Renal cortex interstitium (tissue), 11 donors: ENCODE data around the gene EEF2KMT. TPM values are rescaled to one million over a fixed set of nuclear protein-coding genes. Genes with fewer than 3 reads are reported as not detected.
"Not testable (repeated sequence)": the region's sequence is repeated elsewhere in the genome, so short reads cannot be mapped to it uniquely, and the experiment has no call there.

Experiments
- DNase-seq, 11 donors: peaks; one replicate each; pipeline ENCODE4 v3.0.0-alpha.2; 2013; ENCODE audit warnings: low read depth in 9 of 11, low spot score in 4 of 11; ENCODE audit errors: extremely low read depth in 1 of 11
- polyA plus RNA-seq, 3 donors: library from polyadenylated mRNA; unstranded; fragments of 120-200 nt; gene quantifications; one replicate each; pipeline ENCODE4 v1.2.1, GENCODE V29; 2013; ENCODE audit not compliant: insufficient read length in 3 of 3

EEF2KMT gene
- polyA plus RNA-seq, 3 donors = 11.1 to 14.4 (median 13.7) TPM

GRCh38 chr16:5056352-5056751 lies 41.2 kb downstream of the EEF2KMT start:
- DNase-seq = no peak

- DNase-seq = no peak
Observed at GRCh38 chr16:5054876-5055865, 42.4 kb downstream of the EEF2KMT start.

- no peak for DNase-seq
Observed at GRCh38 chr16:5046914-5047313, 50.7 kb downstream of the EEF2KMT start.

DNA sequence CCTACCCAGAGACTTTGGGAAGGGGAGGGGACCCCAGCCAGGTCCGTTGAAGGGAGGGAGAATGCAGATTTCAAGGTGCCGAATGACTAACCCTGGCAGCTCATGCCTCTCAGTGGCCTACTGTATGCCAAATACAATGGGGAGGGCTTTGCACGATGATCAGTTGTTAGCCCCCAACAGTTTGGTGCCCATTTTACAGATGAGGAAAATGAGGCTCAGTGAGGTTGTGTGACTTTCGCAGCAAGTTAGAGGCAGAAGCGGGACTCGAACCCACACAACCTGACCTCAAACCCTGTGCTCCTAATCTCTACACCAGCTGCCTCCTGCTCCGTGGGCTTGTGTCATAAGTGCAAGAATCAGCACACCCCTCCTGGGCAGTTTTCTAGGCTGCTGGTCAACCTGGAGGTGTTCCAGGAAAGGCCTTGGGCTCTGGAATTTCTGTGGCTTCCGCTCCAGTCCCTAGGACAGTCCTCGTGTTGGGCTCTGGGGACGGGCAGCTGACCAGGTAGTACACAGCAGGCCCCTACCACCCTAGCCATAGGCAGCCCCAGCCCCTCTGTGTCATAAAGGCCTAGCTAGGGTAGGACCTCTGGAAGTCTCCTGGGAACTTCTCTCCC lies 52.0 kb downstream of the EEF2KMT start:
- DNase-seq = no peak

DNA sequence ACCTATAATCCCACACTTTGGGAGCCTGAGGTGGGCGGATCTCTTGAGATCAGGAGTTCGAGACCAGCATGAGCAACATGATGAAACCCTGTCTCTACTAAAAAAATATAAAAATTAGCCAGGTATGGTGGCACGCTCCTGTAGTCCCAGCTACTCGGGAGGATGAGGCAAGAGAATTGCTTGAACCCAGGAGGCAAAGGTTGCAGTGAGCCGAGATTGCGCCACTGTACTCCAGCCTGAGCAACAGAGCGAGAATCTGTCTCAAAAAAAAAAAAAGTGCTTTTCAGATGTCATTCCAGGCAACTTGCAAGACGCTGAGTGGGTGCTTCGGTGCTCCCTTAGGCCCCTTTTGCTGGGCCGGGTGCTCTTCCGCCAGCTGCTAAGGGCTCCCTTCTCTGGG lies 53.0 kb downstream of the EEF2KMT start:
- DNase-seq = not testable (repeated sequence)

- no peak for DNase-seq
Observed at GRCh38 chr16:5044011-5044540, 53.5 kb downstream of the EEF2KMT start.

DNA sequence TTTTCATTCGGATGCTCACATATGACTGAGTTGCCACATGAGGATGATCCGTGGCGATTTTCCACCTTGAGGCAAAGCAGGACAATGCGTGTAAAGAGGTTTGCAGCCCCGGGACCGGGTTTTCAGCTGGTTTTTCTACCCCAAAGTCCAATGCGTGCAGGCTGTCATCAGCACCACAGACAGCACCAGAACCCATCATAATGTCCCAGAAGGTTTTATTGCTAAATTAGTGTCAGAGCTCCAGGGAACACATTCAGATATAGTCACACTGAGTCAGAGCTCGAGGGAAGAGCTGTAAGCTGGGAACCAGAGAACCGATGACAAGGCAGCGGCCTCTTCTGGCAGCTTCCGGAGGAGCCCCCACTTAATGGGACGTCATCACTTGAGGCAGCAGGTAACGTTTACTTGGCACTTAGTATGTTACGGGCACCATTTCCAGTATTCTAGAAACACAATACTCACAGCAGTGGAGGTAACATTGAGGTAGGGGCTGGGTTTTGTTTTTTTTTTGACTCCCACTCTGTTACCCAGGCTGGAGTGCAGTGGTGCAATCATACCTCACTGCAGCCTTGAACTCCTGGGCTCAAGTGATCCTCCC lies 54.9 kb downstream of the EEF2KMT start:
- DNase-seq = no peak

DNA sequence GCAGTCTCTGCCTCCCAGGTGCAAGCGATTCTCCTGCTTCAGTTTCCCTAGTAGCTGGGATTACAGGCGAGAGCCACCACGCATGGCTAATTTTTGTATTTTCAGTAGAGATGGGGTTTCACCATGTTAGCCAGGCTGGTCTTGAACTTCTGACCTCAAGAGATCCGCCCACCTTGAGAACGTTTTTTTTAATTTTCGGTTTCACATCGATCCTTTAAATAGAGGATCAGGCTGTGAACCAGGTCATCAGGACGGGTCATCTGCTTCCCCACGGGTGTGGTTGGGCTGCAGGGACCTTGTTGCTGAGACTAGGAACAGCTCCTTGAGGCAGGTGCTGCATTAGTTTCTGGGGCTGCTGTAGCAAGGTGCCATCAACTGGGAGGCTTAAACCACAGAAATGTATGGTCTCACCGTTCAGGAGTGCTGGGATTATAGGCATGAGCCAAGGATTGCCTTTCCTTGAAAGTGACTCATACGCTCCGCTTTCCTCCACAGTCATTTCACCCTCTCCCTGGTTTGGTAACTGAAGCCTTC lies 55.9 kb downstream of the EEF2KMT start:
- no peak for DNase-seq

GRCh38 chr16:5040451-5040850 lies 57.1 kb downstream of the EEF2KMT start:
- no peak for DNase-seq

- DNase-seq = no peak
Observed at GRCh38 chr16:5036228-5037156, 61.1 kb downstream of the EEF2KMT start.

- no peak for DNase-seq
Observed at GRCh38 chr16:5035909-5036227, 61.7 kb downstream of the EEF2KMT start.

Other genes starting within 250 kb of the EEF2KMT start
- 10 to 100 TPM; 23.1 to 30.5 (median 29.3) TPM for gene PPL, start 160.6 kb downstream of the EEF2KMT start, polyA plus RNA-seq
- under 1 TPM; 0.21 to 0.36 (median 0.33) TPM for gene SEC14L5, start 139.5 kb downstream of the EEF2KMT start, polyA plus RNA-seq
- 10 to 100 TPM in 2 of 3 donors, 1 to 10 TPM in 1; 7.6 to 14.6 (median 11.6) TPM for gene NAGPA, start 63.9 kb downstream of the EEF2KMT start, polyA plus RNA-seq
- gene C16orf89, start 31.8 kb downstream of the EEF2KMT start, polyA plus RNA-seq = 1 to 10 TPM; 4.3 to 9.3 (median 7.5) TPM
- 10 to 100 TPM; 21.9 to 26.6 (median 24.9) TPM for gene ALG1, start 26.0 kb downstream of the EEF2KMT start, polyA plus RNA-seq